HG02798 (cell line): ENCODE data around the gene WDR11.
"Not testable (repeated sequence)": the region's sequence is repeated elsewhere in the genome, so short reads cannot be mapped to it uniquely, and the experiment has no call there.

ENCODE experiments used
- ATAC-seq: cut with Tn5 transposase; IDR thresholded peaks from one replicate; pipeline ENCODE4 v1.9.1; 2021; ENCODE audit warnings: mild to moderate bottlenecking; ENCODE audit not compliant: unreplicated experiment, poor library complexity

The WDR11 gene

GRCh38 chr10:120841522-120842189 lies 9.5 kb upstream of the WDR11 start:
- ATAC-seq, result no peak

GRCh38 chr10:120854388-120854787 lies 3.2 kb downstream of the WDR11 start:
- no peak for ATAC-seq

GRCh38 chr10:120861178-120861855 lies 10.2 kb downstream of the WDR11 start:
- no peak for ATAC-seq

- no peak for ATAC-seq
These were observed 22.6 kb downstream of the WDR11 start for GRCh38 chr10:120873741-120874140.

- no peak for ATAC-seq
These were observed 31.9 kb downstream of the WDR11 start for GRCh38 chr10:120883071-120883470.

GRCh38 chr10:120887482-120887881 lies 36.3 kb downstream of the WDR11 start:
- ATAC-seq, result no peak

GRCh38 chr10:120891365-120891764 lies 40.2 kb downstream of the WDR11 start:
- ATAC-seq, result no peak

GRCh38 chr10:120894556-120894955 lies 43.4 kb downstream of the WDR11 start:
- no peak for ATAC-seq

GRCh38 chr10:120897343-120897742 lies 46.2 kb downstream of the WDR11 start:
- ATAC-seq, result no peak

- no peak for ATAC-seq
These were observed 54.1 kb downstream of the WDR11 start for GRCh38 chr10:120905268-120905667.

GRCh38 chr10:120917521-120918250 lies 66.5 kb downstream of the WDR11 start:
- no peak for ATAC-seq

- ATAC-seq, result not testable (repeated sequence)
These were observed 72.7 kb downstream of the WDR11 start for GRCh38 chr10:120923886-120924285.

GRCh38 chr10:120926611-120927010 lies 75.4 kb downstream of the WDR11 start:
- no peak for ATAC-seq

GRCh38 chr10:120927352-120927751 lies 76.2 kb downstream of the WDR11 start:
- ATAC-seq, result no peak

- ATAC-seq, result no peak
These were observed 78.0 kb downstream of the WDR11 start for GRCh38 chr10:120929166-120929565.

GRCh38 chr10:120931423-120931822 lies 80.3 kb downstream of the WDR11 start:
- no peak for ATAC-seq

- no peak for ATAC-seq
These were observed 80.8 kb downstream of the WDR11 start for GRCh38 chr10:120931999-120932398.

- no peak for ATAC-seq
These were observed 87.7 kb downstream of the WDR11 start for GRCh38 chr10:120938822-120939221.

- ATAC-seq, result no peak
These were observed 89.2 kb downstream of the WDR11 start for GRCh38 chr10:120940299-120940900.

GRCh38 chr10:120941501-120941900 lies 90.3 kb downstream of the WDR11 start:
- ATAC-seq, result no peak

GRCh38 chr10:120942806-120943413 lies 91.7 kb downstream of the WDR11 start:
- ATAC-seq, result peak; percentile 92
